ENCODE results near the gene MPHOSPH10.
"Not testable (repeated sequence)": the region's sequence is repeated elsewhere in the genome, so short reads cannot be mapped to it uniquely, and the experiment has no call there.

DNA sequence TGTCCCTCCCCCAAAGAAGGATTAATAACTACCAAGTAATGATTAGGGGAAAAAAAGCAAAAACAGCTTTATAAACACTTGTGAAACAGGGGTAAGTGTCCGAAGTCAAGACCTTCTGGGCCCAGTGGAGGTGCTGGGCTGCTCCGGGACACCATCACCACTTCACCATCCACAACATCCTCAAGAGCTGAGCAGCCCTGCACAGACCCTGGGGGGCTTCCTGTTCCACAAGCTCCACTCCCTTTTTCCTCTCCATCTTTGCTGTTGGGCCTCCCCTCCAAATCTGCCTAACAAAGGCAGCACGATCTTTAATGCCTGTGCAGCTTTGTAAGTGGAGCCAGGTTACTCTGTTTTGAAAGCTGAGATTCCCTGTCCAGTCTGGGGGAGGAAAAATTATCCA lies 47.1 kb upstream of the MPHOSPH10 start:
- TF ChIP-seq EZH2 (IDR thresholded peaks at IDR 0.05; ENCODE audit: insufficient read depth, low read length), result not testable (repeated sequence)
- TF ChIP-seq, protein P1, sequence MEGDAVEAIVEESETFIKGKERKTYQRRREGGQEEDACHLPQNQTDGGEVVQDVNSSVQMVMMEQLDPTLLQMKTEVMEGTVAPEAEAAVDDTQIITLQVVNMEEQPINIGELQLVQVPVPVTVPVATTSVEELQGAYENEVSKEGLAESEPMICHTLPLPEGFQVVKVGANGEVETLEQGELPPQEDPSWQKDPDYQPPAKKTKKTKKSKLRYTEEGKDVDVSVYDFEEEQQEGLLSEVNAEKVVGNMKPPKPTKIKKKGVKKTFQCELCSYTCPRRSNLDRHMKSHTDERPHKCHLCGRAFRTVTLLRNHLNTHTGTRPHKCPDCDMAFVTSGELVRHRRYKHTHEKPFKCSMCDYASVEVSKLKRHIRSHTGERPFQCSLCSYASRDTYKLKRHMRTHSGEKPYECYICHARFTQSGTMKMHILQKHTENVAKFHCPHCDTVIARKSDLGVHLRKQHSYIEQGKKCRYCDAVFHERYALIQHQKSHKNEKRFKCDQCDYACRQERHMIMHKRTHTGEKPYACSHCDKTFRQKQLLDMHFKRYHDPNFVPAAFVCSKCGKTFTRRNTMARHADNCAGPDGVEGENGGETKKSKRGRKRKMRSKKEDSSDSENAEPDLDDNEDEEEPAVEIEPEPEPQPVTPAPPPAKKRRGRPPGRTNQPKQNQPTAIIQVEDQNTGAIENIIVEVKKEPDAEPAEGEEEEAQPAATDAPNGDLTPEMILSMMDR (IDR thresholded peaks at IDR 0.05; ENCODE audit: insufficient read depth, low read depth, low read length), result not testable (repeated sequence)

Data from astrocyte (in vitro differentiated cells and primary cell).